GM21526 (cell line): ENCODE data around the gene FMO2.

Experiments used
- ATAC-seq: cut with Tn5 transposase; IDR thresholded peaks from one replicate; pipeline ENCODE4 v1.9.1; 2021; ENCODE audit warnings: moderate library complexity; ENCODE audit not compliant: unreplicated experiment, low FRiP score

The FMO2 gene

GRCh38 chr1:171173069-171173468 lies 12.0 kb upstream of the FMO2 start:
- peak; percentile 78 for ATAC-seq

DNA sequence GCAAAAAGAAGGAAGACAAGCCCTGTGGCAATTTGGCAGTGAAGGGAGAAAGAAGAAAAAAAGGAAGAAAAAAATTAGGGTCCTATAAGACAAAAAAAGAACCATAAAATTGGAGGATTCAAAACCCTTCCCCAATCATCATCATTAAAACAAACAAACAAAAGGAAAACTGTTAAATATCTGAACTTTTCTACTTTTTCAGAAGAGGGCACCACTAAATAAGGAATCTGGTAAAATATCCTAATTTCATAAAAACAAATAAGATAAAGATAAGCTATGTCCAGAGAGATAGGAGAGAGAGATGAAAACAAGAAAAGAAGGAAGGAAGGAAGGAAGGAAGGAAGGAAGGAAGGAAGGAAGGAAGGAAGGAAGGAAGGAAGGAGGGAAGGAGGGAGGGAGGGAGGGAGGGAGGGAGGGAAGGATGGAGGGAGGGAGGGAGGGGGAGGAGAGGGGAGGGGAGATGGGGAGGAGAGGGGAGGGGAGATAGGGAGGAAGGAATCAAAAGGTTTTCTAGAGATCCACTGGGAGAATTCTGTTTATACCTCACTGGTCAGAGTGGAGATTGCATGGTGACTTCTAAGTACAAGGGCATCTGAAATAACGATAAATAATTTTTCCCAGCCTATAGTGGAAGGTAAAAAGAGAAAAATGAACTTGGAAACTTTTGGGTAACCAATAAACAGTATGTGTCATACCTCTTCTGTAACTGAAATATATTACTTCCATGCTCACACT lies 10.4 kb upstream of the FMO2 start:
- ATAC-seq: no peak

GRCh38 chr1:171177261-171177660 lies 7.8 kb upstream of the FMO2 start:
- ATAC-seq: no peak

DNA sequence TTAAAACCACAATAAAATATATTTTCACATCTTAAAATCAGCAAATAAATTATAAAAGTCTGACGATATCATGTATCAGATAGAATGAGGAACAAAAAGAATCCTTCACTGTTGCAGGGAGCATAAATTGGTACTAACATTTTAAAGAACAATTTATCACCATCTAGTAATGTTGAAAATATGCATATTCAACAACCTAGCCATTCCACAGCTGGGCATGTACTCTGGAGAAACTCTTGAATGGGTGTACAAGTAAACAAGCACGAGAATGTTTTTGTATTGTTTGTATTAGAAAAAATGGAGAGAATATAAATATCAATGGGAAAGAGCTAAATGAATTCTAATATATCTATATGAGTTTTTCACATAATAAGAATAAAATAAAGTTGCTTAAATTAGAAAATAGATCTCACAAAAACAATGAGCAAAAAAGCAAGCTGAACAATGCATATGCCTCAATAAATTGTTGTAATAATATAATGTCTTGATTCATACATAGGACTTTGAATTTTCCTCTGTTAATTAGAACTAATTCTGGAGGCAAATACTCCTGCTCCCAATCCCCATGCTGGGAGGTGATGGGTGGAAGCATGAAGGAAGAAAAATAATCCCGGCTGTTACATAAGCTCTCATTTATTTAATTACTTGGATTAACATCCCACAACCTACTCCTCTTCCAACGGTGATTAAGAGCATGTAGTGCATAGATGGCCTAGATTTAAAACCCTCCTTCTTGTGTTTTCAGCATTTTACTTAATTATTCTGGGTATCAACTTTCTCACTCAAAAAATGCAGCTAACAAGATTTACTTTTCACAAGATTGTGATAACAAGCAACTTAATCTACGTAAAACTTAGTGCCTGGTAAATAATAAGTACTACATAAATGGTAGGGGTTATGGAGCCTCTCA lies 5.5 kb upstream of the FMO2 start:
- no peak for ATAC-seq

DNA sequence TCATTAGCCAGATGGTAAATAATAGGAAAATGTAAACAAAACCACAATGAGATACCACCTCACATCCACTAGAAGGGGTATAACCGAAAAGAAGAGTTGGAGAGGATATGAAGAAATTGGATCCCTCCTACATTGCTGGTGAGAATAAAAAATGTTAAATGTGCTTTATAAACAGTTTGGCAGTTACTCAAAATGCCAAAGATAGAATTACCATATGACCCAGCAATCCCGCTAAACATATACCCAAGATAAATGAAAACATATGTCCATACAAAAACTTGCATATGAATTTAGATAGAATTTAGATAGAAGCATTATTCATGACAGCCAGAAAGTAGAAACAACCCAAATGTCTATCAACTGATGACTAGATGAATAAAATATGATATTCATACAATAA lies 4.4 kb upstream of the FMO2 start:
- ATAC-seq: no peak

DNA sequence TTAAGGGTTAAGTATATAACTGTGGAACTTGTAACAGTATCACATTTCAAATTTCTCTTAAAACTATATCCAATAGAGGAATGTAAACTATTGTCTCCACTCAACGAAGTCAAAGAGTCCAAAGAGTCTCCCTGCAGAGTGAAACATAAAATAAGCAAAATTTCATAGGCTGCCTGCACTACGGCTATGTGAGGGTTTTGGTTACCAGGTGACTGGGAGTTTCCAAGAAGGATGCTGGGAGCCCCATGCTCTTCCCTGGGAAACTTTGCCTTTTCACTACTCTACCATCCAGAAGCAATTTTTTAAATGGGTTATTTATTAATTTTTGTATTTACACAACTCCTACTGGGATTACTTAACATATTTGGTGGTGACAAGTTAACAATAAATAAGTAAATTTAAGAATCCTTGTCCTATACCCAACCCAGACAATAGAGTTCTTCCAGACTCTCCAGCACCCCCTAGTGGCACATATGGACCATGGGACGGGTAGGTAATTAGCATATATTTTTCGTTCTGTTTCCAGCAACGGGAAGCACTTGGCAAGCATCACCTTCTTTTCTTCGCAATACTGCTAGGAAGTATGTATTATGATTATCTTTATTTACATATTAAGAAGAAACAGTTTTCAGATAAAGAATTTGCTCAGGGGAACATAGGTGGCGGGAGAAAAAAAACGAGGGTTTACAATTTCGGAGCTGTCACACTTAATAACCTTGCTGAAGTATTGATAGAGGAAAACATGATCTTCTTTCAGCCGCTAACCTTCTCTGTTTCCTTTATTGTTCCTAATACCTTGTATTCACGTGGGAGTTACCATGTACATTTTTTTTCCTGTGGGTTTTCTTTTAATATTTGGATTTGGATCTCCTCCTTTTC lies 3.5 kb downstream of the FMO2 start:
- ATAC-seq: peak; percentile 92

- ATAC-seq: no peak
Measured at GRCh38 chr1:171191992-171192391, 6.9 kb downstream of the FMO2 start.

DNA sequence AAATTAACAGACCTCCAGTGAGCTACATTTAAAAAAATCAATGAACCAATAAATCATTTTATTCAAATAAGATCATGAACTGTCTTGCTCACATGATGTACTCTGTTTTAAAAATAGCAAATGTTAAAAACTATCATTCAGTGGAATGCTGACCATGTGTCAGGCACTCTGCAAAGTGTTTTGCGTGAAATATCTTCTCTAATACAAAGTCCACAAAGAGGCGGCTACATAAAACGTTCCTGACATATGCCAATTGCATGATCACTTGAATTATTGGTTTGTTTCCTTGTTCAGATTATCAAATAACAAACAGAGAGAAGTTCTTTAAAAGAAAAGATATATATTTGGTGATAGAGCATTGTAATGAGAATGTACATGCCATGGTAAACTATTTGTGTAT lies 10.7 kb downstream of the FMO2 start:
- ATAC-seq: no peak

GRCh38 chr1:171196351-171196750 lies 11.3 kb downstream of the FMO2 start:
- ATAC-seq: no peak

DNA sequence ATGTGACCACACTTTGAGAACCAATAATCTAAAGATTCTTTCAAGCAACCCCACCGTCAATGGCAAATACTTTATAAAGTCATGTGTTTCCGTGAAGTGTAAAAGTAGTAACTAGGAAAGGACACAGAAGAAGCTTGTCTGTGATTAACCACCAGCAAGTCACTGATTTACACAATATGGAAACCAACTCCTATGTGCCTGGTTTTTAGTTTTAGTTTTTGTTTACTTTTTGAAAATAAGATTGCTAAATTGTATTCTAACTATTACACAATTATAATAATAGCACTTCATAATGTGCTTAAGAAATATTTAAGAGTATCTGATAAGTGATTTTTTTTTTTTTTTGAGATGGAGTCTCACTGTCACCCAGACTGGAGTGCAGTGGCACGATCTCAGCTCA lies 13.0 kb downstream of the FMO2 start:
- ATAC-seq: no peak

- ATAC-seq: no peak
Measured at GRCh38 chr1:171204296-171204695, 19.2 kb downstream of the FMO2 start.

DNA sequence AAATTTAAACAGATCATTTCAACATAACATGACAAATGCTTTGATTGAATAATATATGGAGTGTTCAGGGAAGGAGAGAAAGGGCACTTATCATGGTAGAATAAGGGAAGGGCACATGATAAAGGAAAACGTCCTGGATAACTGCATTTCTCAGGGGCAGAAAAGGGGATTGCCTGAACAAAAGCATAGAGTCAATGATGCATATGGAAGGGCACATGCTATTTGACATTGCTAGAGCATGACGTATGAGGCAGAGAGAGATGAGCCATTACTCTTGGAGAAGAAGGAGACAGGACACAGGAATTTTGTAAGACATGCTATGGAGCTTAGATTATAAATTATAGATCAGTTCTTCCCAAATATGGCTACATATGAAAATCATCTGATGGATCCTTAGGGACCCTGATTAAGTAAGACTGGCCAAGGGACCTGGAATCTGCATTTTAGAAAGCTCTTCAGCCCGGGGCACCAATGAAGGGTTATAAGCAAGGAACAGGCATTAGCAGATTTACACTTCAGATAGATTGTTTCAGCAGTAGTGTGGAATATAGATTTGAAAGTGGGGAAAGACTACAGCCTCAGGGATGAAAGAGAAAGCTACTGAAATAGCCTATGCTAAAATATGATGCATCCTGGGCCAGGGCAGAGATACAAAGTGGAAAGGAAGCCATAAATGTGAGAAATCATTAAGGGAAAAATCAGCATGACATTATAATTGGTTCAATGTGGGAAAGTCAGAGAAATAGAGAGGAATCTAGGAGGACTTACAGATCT lies 21.3 kb downstream of the FMO2 start:
- no peak for ATAC-seq

GRCh38 chr1:171206978-171207355 lies 21.9 kb downstream of the FMO2 start:
- no peak for ATAC-seq

- ATAC-seq: no peak
Measured at GRCh38 chr1:171207377-171207776, 22.3 kb downstream of the FMO2 start.

- no peak for ATAC-seq
Measured at GRCh38 chr1:171210355-171210754, 25.3 kb downstream of the FMO2 start.

- no peak for ATAC-seq
Measured at GRCh38 chr1:171212607-171213351, 27.7 kb downstream of the FMO2 start.

- ATAC-seq: no peak
Measured at GRCh38 chr1:171213559-171214454, 28.7 kb downstream of the FMO2 start.

DNA sequence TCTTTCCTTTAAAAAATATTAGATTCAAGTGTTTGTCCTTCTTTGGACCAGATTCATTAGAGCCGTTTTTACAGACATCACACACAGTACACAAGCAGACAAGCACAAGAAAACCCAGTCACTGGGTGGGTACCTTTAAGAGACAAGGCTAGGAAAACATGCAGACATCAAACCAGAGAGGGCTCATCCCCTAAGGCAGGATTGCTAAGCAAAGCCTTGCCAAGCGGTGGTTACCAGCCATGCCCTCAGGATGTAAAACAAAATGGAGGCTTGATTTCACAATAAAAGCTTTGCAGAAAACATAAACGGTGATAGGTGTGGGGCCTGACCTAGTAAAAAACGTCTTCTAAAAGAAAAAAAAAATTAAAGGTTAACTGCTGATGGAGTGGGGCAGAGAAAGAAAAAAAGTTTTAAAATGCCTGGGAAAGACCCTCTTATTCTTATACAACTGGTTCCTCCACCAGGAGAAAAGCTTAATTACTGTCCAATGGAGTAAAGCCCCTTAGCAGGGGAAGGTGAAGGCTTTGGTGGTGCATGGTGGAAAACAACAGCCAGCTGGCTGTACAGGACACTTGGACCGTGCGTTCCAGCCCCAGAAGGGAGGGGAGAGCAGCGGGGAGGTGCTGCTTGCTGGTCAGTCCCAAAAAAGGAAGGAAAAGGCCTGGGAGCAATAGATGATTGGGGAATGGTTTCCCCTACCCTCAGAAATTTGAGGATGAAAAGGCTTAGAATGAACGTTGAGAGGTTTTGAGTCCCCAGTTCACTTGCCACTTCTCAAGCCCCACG lies 32.8 kb downstream of the FMO2 start:
- no peak for ATAC-seq
